ENCODE results near the gene ADGRD2. TPM values are rescaled to one million over a fixed set of nuclear protein-coding genes. Genes with fewer than 3 reads are reported as not detected.

The ADGRD2 gene
- total RNA-seq, 1 donor from 2014 or later, result not detected

- TF ChIP-seq, protein P1, sequence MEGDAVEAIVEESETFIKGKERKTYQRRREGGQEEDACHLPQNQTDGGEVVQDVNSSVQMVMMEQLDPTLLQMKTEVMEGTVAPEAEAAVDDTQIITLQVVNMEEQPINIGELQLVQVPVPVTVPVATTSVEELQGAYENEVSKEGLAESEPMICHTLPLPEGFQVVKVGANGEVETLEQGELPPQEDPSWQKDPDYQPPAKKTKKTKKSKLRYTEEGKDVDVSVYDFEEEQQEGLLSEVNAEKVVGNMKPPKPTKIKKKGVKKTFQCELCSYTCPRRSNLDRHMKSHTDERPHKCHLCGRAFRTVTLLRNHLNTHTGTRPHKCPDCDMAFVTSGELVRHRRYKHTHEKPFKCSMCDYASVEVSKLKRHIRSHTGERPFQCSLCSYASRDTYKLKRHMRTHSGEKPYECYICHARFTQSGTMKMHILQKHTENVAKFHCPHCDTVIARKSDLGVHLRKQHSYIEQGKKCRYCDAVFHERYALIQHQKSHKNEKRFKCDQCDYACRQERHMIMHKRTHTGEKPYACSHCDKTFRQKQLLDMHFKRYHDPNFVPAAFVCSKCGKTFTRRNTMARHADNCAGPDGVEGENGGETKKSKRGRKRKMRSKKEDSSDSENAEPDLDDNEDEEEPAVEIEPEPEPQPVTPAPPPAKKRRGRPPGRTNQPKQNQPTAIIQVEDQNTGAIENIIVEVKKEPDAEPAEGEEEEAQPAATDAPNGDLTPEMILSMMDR (IDR thresholded peaks at IDR 0.05; ENCODE audit: insufficient read depth, low read length, severe bottlenecking), result no peak
- H3K27me3 ChIP-seq (ENCODE audit: control insufficient read depth, insufficient read depth, low read length), result no peaks in the 10 kb centered on the region
- H3K4me3 ChIP-seq (ENCODE audit: low read depth, low read length), result no peak overlapping the region
- peak; percentile 68 for DNase-seq (ENCODE audit: low read depth)
- H3K36me3 ChIP-seq (ENCODE audit: control insufficient read depth, insufficient read depth, low read length), result peaks cover 11% of the 10 kb centered on the region
- FAIRE-seq, result no peak
These were observed 38.0 kb upstream of the ADGRD2 start for GRCh38 chr9:124412228-124412575.

DNA sequence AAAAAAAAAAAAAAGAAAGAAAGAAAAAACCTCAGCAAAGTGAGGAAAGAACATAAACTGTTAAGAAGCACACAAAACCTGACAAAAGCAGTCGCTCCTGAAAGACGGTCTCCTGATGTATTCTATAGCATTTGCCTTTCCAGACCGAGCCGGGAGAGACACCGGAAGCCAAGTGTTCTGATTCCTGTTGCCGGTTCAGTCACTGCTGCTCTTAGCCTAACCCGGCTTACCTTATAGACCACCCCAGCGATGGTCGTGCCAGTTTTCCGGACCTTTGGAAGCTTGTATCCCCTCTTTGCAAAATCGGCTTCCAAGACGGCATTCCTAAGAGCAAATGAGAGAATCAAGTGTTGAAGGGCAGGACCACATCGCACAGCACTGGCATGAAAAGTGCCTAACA lies 35.6 kb upstream of the ADGRD2 start:
- Histone ChIP-seq H3K36me3 (ENCODE audit: control insufficient read depth, insufficient read depth, low read length) (peaks cover 9% of the 10 kb centered on the region), H3K27me3 (ENCODE audit: control insufficient read depth, insufficient read depth, low read length) (no peaks in the 10 kb centered on the region), H3K4me3 (ENCODE audit: low read depth, low read length) (peak overlapping the region; percentile 55)
- DNase-seq (ENCODE audit: low read depth), result no peak
- FAIRE-seq, result no peak
- TF ChIP-seq, protein P1 (IDR thresholded peaks at IDR 0.05; ENCODE audit: insufficient read depth, low read length, severe bottlenecking), result no peak

GRCh38 chr9:124415102-124415851 lies 35.0 kb upstream of the ADGRD2 start, which contains the start of gene PSMB7:
TSS of gene PSMB7 (minus strand) at chr9:124415442. CDS start at chr9:124415425, 17 bp downstream.
- TF ChIP-seq, protein P1 (IDR thresholded peaks at IDR 0.05; ENCODE audit: insufficient read depth, low read length, severe bottlenecking), result peak; percentile 78
- FAIRE-seq, result no peak
- no peaks in the 10 kb centered on the region for H3K27me3 ChIP-seq (ENCODE audit: control insufficient read depth, insufficient read depth, low read length)
- H3K36me3 ChIP-seq (ENCODE audit: control insufficient read depth, insufficient read depth, low read length), result peaks cover 9% of the 10 kb centered on the region
- peak within 1 kb of the TSS; percentile 55 for H3K4me3 ChIP-seq (ENCODE audit: low read depth, low read length)
- peak; percentile 92 for DNase-seq (ENCODE audit: low read depth)

- no peaks in the 10 kb centered on the region for H3K27me3 ChIP-seq (ENCODE audit: control insufficient read depth, insufficient read depth, low read length)
- peaks cover 6% of the 10 kb centered on the region for H3K36me3 ChIP-seq (ENCODE audit: control insufficient read depth, insufficient read depth, low read length)
- no peak for DNase-seq (ENCODE audit: low read depth)
- H3K4me3 ChIP-seq (ENCODE audit: low read depth, low read length), result no peak overlapping the region
- no peak for FAIRE-seq
- TF ChIP-seq, protein P1 (IDR thresholded peaks at IDR 0.05; ENCODE audit: insufficient read depth, low read length, severe bottlenecking), result no peak
These were observed 34.3 kb upstream of the ADGRD2 start for GRCh38 chr9:124415852-124416484.

GRCh38 chr9:124419832-124420489 lies 30.3 kb upstream of the ADGRD2 start:
- Histone ChIP-seq H3K36me3 (ENCODE audit: control insufficient read depth, insufficient read depth, low read length) (no peaks in the 10 kb centered on the region), H3K27me3 (ENCODE audit: control insufficient read depth, insufficient read depth, low read length) (peaks cover 6% of the 10 kb centered on the region), H3K4me3 (ENCODE audit: low read depth, low read length) (no peak overlapping the region)
- no peak for FAIRE-seq
- DNase-seq (ENCODE audit: low read depth), result no peak
- TF ChIP-seq, protein P1 (IDR thresholded peaks at IDR 0.05; ENCODE audit: insufficient read depth, low read length, severe bottlenecking), result no peak
